Activated B cell treated with CpG ODN at 0.5 μM for 24 hours (primary cell): Measurements from ENCODE around the gene PRKG1. TPM values are rescaled to one million over a fixed set of nuclear protein-coding genes. Genes with fewer than 3 reads are reported as not detected.

Source experiments
- ATAC-seq: fragments of 200-7000 bp; cut with Tn5 transposase; one replicate; pipeline ENCODE4 v1.10.0; 2021; ENCODE audit warnings: low read depth, mild to moderate bottlenecking, moderate library complexity
- CTCF ChIA-PET: fragments of 350-600 bp; sonication (Branson Sonifier 250); formaldehyde crosslinking; loops from one replicate; lab custom pipeline; 2021; ENCODE audit warnings: antibody characterized with exemption; lab: Charles Lee
- POLR2A ChIA-PET: fragments of 350-600 bp; sonication (Branson Sonifier 250); formaldehyde crosslinking; loops from one replicate; lab custom pipeline; 2021; ENCODE audit warnings: antibody characterized with exemption; lab: Charles Lee
- DNase-seq: peaks from one replicate; pipeline ENCODE4 v3.0.0; 2022
- H3K27ac Mint-ChIP-seq: one replicate; pipeline ENCODE4 v1.8.0; 2020; ENCODE audit warnings: mixed read lengths
- H3K27me3 Mint-ChIP-seq: one replicate; pipeline ENCODE4 v1.8.0; 2021; ENCODE audit warnings: mixed read lengths
- H3K36me3 Mint-ChIP-seq: one replicate; pipeline ENCODE4 v1.8.0; 2021; ENCODE audit warnings: low read depth, mixed read lengths
- H3K4me1 Mint-ChIP-seq: one replicate; pipeline ENCODE4 v1.8.0; 2021; ENCODE audit warnings: mixed read lengths
- H3K4me3 Mint-ChIP-seq: one replicate; pipeline ENCODE4 v1.8.0; 2020; ENCODE audit warnings: mild to moderate bottlenecking, mixed read lengths
- H3K9me3 Mint-ChIP-seq: one replicate; pipeline ENCODE4 v1.8.0; 2020; ENCODE audit warnings: mixed read lengths
- CTCF ChIP-seq: fragments of 200-600 bp; IDR thresholded peaks from one replicate; pipeline ENCODE4 v1.8.0; 2022; ENCODE audit warnings: antibody characterized with exemption, mild to moderate bottlenecking
- intact Hi-C: fragments of 100-400 bp; cut with micrococcal nuclease; formaldehyde crosslinking; loops from one replicate; pipeline ENCODE4 v1.15.1; 2024
- total RNA-seq: library from RNA; stranded (reverse); gene quantifications from 2 replicates; pipeline ENCODE4 v1.2.3, GENCODE V29; 2022

The PRKG1 gene
- total RNA-seq, 1 donor from 2014 or later: not detected

- Mint-ChIP-seq H3K27ac (no peak overlapping the region), H3K9me3 (peaks cover 10% of the 10 kb centered on the region), H3K27me3 (no peaks in the 10 kb centered on the region), H3K4me1 (no peaks in the 10 kb centered on the region), H3K36me3 (no peaks in the 10 kb centered on the region), H3K4me3 (no peak overlapping the region)
- no peak for DNase-seq
- intact Hi-C loops: no loop called here
- ChIA-PET CTCF (no interaction called here), POLR2A (no interaction called here)
- no peak for ATAC-seq
- TF ChIP-seq CTCF: no peak
These were observed 1096.5 kb downstream of the PRKG1 start for GRCh38 chr10:52170776-52171175.

GRCh38 chr10:52172581-52172980 is 1098.3 kb downstream of the PRKG1 start:
- intact Hi-C loops: no loop called here
- Mint-ChIP-seq H3K9me3 (peaks cover 10% of the 10 kb centered on the region), H3K27ac (no peak overlapping the region), H3K27me3 (no peaks in the 10 kb centered on the region), H3K4me3 (no peak overlapping the region), H3K4me1 (no peaks in the 10 kb centered on the region), H3K36me3 (no peaks in the 10 kb centered on the region)
- ChIA-PET POLR2A (no interaction called here), CTCF (no interaction called here)
- DNase-seq: no peak
- TF ChIP-seq CTCF: no peak
- ATAC-seq: no peak

- H3K27me3 Mint-ChIP-seq: no peaks in the 10 kb centered on the region
- ChIA-PET CTCF (no interaction called here), POLR2A (no interaction called here)
- H3K27ac Mint-ChIP-seq: no peak overlapping the region
- no peak for TF ChIP-seq CTCF
- no peak for ATAC-seq
- no peaks in the 10 kb centered on the region for H3K4me1 Mint-ChIP-seq
- no peak overlapping the region for H3K4me3 Mint-ChIP-seq
- DNase-seq: no peak
- intact Hi-C loops: no loop called here
- peaks cover 5% of the 10 kb centered on the region for H3K9me3 Mint-ChIP-seq
- no peaks in the 10 kb centered on the region for H3K36me3 Mint-ChIP-seq
These were observed 1111.0 kb downstream of the PRKG1 start for GRCh38 chr10:52185256-52185655.

GRCh38 chr10:52187521-52188258 is 1113.4 kb downstream of the PRKG1 start:
- ATAC-seq (no peak), DNase-seq (no peak)
- intact Hi-C loops: no loop called here
- H3K27me3 Mint-ChIP-seq: no peaks in the 10 kb centered on the region
- H3K27ac Mint-ChIP-seq: no peak overlapping the region
- H3K36me3 Mint-ChIP-seq: no peaks in the 10 kb centered on the region
- no peak for TF ChIP-seq CTCF
- H3K9me3 Mint-ChIP-seq: peaks cover 1% of the 10 kb centered on the region
- POLR2A ChIA-PET: no interaction called here
- CTCF ChIA-PET: no interaction called here
- no peaks in the 10 kb centered on the region for H3K4me1 Mint-ChIP-seq
- H3K4me3 Mint-ChIP-seq: no peak overlapping the region

GRCh38 chr10:52191049-52191448 is 1116.8 kb downstream of the PRKG1 start:
- no peaks in the 10 kb centered on the region for H3K27me3 Mint-ChIP-seq
- CTCF ChIA-PET: no interaction called here
- DNase-seq: no peak
- intact Hi-C loops: no loop called here
- H3K4me1 Mint-ChIP-seq: no peaks in the 10 kb centered on the region
- H3K36me3 Mint-ChIP-seq: no peaks in the 10 kb centered on the region
- TF ChIP-seq CTCF: no peak
- POLR2A ChIA-PET: no interaction called here
- H3K4me3 Mint-ChIP-seq: no peak overlapping the region
- no peak for ATAC-seq
- no peak overlapping the region for H3K27ac Mint-ChIP-seq
- H3K9me3 Mint-ChIP-seq: no peaks in the 10 kb centered on the region
